Astrocyte of the spinal cord (primary cell): Measurements from ENCODE around the gene CDPF1.

Experiments used
- DNase-seq: peaks from one replicate; pipeline ENCODE4 v3.0.0; 2011; ENCODE audit warnings: low read depth, low spot score
- H3K4me3 ChIP-seq: 2 replicates; pipeline ENCODE4 v1.5.1; 2011; ENCODE audit warnings: low read depth, mild to moderate bottlenecking, low read length, moderate library complexity
- in situ Hi-C: cut with HindIII; loops from 2 replicates; pipeline ENCODE4 v1.10.0; 2017; ENCODE audit warnings: low sequenced_read_pairs
- TF ChIP-seq, protein P1 (sequence below): IDR thresholded peaks from 2 replicates; pipeline ENCODE4 v1.5.1; 2012; ENCODE audit warnings: low read depth, mild to moderate bottlenecking, low read length, inconsistent platforms

The CDPF1 gene

DNA sequence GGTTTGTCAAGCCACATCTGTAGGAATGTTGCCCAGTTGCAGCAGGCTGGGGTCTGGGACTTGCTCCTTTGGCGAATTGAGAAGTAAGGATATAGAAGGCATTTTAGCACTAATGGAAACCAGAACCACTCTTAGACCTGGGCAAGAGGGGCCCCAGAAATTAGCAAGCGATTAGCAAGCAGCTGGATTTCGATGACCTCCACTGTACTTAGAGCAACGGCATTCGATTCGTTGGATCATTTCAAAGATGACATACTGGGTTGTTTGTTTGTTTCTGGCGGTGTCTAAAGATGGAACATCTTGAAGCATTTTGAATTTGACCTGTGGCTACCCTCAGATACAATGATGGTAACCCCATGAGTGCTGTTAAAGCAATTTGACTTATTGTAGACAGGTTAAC lies 1.2 kb upstream of the CDPF1 start:
- TF ChIP-seq, protein P1, sequence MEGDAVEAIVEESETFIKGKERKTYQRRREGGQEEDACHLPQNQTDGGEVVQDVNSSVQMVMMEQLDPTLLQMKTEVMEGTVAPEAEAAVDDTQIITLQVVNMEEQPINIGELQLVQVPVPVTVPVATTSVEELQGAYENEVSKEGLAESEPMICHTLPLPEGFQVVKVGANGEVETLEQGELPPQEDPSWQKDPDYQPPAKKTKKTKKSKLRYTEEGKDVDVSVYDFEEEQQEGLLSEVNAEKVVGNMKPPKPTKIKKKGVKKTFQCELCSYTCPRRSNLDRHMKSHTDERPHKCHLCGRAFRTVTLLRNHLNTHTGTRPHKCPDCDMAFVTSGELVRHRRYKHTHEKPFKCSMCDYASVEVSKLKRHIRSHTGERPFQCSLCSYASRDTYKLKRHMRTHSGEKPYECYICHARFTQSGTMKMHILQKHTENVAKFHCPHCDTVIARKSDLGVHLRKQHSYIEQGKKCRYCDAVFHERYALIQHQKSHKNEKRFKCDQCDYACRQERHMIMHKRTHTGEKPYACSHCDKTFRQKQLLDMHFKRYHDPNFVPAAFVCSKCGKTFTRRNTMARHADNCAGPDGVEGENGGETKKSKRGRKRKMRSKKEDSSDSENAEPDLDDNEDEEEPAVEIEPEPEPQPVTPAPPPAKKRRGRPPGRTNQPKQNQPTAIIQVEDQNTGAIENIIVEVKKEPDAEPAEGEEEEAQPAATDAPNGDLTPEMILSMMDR = no peak
- DNase-seq = no peak
- H3K4me3 ChIP-seq = peak overlapping the region; percentile 80
- in situ Hi-C loops = no loop called here

DNA sequence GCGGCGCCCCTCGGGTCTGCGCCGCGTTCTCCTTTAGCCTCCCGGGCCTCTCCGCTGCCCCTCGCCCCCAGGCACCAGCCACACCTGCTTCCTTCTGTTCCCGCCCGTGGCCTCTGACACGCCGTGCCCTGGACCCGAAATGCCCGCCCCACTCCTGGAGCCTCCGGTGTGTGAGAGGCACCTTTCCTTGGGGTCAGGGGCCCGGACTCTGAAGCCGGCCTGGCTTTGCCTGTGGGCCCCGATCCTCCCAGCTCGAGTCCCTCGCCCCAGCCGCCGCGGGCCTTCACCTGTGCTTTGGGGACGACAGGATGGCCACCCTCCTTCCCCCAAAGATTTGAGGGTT lies 661 bp upstream of the CDPF1 start:
- TF ChIP-seq, protein P1 = no peak
- DNase-seq = no peak
- in situ Hi-C loops = no loop called here
- peak overlapping the region; percentile 80 for H3K4me3 ChIP-seq

DNA sequence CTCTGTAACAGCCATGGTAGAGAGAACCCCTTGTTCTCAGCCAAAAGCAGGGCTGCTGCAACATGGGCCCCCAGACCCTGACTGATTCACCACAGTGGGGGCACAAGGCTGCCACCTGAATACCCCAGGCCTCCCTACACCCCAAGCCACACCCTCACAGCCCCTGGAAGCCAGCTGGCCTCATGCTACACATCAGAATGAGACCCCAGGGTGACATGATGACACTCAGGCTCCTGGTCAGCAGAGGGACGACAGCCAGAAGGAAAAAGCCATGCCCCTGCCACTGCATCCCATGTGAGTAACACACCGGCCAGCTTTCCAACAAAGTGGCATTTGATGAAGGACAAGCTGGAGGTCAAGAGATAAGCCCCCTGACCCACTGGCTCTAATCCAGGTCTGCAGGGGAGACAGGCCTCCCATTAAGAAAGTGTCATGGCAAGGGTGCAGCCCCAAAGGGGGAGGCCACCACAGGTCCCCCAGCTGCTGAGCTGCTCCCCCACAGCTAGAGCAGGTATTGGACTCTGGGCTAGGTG lies 2.6 kb downstream of the CDPF1 start:
- in situ Hi-C loops = no loop called here
- DNase-seq = no peak
- TF ChIP-seq, protein P1 = no peak
- no peak overlapping the region for H3K4me3 ChIP-seq

DNA sequence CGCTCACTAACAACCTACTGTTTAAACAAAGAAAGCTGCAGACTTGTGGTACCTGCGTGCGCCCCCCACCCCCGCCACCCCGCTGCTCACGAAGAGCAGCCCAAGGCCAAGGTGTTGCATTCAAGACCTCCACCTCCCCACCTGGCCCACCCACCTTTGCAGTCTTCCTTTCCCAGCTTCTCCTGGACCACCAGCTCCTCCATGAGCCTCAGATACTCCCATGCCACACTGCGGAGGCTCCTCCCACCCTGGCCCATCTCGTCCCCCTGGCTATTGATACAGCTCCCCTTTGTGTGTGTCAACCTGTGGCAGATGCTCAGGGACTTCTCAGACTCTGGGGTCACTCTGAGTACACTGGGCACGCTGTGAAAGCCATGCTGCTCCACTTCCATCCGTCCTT lies 3.9 kb downstream of the CDPF1 start:
- TF ChIP-seq, protein P1 = no peak
- H3K4me3 ChIP-seq = no peak overlapping the region
- in situ Hi-C loops = no loop called here
- DNase-seq = no peak

DNA sequence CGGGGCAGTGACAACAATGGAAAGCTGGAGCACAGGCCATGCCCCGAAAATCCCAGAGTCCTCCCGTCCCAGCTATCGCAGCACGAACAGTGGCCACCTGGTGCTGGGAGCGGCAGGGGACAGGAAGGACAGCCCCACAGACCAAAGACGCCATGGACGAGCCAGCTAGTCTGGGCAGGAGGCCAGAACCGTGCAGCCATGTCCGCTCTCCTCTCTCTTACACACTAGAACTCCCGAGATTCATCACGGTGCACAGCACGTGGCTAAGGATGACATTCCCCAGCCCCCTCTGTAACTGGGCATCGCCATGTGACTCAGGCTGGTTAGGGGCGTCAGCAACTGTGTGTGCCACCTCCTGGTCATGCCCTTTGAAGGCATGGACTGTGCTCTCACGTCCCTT lies 4.6 kb downstream of the CDPF1 start:
- DNase-seq = no peak
- in situ Hi-C loops = no loop called here
- no peak overlapping the region for H3K4me3 ChIP-seq
- TF ChIP-seq, protein P1 = no peak

DNA sequence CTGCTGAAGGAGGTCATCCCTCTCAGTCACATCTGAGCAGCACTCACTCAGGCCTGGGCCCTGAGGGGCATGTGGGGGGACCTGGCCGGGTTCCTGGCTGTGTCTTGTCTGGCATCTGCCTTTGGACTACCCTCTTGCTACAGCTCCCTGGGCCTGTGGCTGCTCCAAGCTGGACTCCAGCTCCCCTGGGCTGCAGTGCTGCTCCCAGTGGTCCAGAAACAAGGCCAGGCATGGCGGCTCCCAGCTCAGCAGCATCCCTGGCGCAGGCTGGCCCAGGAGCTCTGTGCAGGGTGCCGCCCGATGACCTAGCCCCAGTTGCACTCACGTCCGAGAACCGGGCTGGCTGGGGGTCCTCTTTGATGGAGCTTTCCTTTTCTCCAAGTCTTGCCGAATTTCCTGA lies 5.3 kb downstream of the CDPF1 start:
- TF ChIP-seq, protein P1 = no peak
- no peak overlapping the region for H3K4me3 ChIP-seq
- no peak for DNase-seq
- in situ Hi-C loops = no loop called here

DNA sequence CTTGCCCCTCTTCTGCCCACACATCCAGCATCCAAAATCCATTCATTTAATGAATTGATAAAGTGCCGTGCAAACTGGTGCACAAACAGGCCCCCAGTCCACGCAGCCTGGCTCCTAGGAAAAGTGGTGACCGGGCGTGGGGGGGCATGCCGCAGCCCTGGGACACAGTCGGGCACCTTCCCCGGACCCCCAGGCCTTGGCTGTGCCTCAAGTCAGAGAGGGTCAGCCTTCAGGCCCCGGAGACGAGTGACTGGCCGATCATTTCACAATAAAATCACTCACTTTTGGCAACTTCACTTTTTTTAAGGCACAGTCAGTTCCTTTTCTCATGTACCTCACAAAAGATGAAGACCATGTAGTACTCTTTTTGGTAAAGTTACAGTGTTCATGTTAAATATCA lies 8.0 kb downstream of the CDPF1 start:
- in situ Hi-C loops = no loop called here
- no peak for DNase-seq
- TF ChIP-seq, protein P1 = no peak
- no peak overlapping the region for H3K4me3 ChIP-seq
